ENCODE data around the gene ITGA2. TPM values are rescaled to one million over a fixed set of nuclear protein-coding genes. Genes with fewer than 3 reads are reported as not detected.

The ITGA2 gene
- total and polyA plus RNA-seq, 9 of the 15 experiments (the other 6 are each of a cell fraction or from before 2014, with no cell fraction given): 0.01 to 0.09 (median 0.03) TPM; not detected in 5

DNA sequence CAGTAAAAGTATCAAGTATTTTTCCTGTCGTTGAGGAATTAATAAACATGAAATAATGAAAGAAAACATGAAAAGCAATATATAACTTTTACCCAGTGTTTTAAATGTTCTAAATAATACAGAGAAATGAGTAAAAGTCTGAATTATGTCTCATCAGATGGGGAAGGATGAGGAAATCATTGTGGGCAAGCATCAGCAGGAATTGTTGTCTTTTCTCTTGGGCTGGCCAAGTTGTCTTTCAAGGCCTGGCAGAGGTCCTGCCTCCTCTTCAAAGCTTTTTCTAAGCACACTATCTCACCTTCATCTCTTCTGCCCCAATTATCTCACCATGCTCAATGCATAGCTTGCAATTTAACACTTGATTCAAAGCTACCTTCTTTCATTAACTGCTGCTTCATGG lies 78.5 kb downstream of the ITGA2 start:
- Histone ChIP-seq H3K27me3 (ENCODE audit: control insufficient read depth in 2 of 2, insufficient read depth in 2 of 2, low read length in 2 of 2) (0 out of 5 replicates have a peak, but pooled peaks cover 0 to 2% of the 10 kb centered on the region in 2 experiments), H3K27ac (ENCODE audit: extremely low read depth, low read depth, low read length) (no peak overlapping the region), H3K36me3 (ENCODE audit: control insufficient read depth, insufficient read depth, low read length) (no peaks in the 10 kb centered on the region), H3K9me1 (ENCODE audit: control insufficient read depth, insufficient read depth, low read length) (no peaks in the 10 kb centered on the region), H3K9ac (ENCODE audit: insufficient read depth in 1 of 2, low read depth in 2 of 2, low read length in 2 of 2) (no peak overlapping the region), H3K9me3 (replicated peaks; ENCODE audit: control insufficient read depth, insufficient read depth, low read depth, low read length) (no peaks in the 10 kb centered on the region), H3K79me2 (ENCODE audit: control insufficient read depth, insufficient read depth, low read length) (no peaks in the 10 kb centered on the region), H3K4me2 (ENCODE audit: insufficient read depth, low read length) (no peak overlapping the region), H3K4me3 (no peak overlapping the region), H4K20me1 (replicated peaks; ENCODE audit: control insufficient read depth, insufficient read depth, low read length) (no peaks in the 10 kb centered on the region; the same call in 1 of the 2 replicates), H3K4me1 (replicated peaks in 1 of 2; ENCODE audit: control insufficient read depth in 2 of 2, insufficient read depth in 2 of 2, low read length in 2 of 2) (no peaks in the 10 kb centered on the region), H2AFZ (ENCODE audit: low read depth, low read length) (no peak overlapping the region)
- DNase-seq (ENCODE audit: extremely low read depth in 1 of 4, low spot score in 3 of 4) (no peak), ATAC-seq (no peak), FAIRE-seq (no peak)
- ChIA-PET POLR2A (no interaction called here), CTCF (ENCODE audit: low intra/inter-chr PET ratio) (no interaction called here)
- WGBS (ENCODE audit: insufficient coverage, low coverage, missing lambda C conversion rate): 0% methylated on average over 1 of the region's 1 CpG
- intact Hi-C loops (cut with micrococcal nuclease): no loop called here
- no peak for TF ChIP-seq MIER1 (IDR thresholded peaks at IDR 0.05; ENCODE audit: low read depth)
- TF ChIP-seq, protein P1, sequence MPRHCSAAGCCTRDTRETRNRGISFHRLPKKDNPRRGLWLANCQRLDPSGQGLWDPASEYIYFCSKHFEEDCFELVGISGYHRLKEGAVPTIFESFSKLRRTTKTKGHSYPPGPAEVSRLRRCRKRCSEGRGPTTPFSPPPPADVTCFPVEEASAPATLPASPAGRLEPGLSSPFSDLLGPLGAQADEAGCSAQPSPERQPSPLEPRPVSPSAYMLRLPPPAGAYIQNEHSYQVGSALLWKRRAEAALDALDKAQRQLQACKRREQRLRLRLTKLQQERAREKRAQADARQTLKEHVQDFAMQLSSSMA (CRISPR knock-in tag; IDR thresholded peaks at IDR 0.05): no peak
- no peak for TF ChIP-seq HNRNPLL (IDR thresholded peaks at IDR 0.05; ENCODE audit: low read depth, low read length, poor library complexity, severe bottlenecking)
- TF ChIP-seq, protein P2, sequence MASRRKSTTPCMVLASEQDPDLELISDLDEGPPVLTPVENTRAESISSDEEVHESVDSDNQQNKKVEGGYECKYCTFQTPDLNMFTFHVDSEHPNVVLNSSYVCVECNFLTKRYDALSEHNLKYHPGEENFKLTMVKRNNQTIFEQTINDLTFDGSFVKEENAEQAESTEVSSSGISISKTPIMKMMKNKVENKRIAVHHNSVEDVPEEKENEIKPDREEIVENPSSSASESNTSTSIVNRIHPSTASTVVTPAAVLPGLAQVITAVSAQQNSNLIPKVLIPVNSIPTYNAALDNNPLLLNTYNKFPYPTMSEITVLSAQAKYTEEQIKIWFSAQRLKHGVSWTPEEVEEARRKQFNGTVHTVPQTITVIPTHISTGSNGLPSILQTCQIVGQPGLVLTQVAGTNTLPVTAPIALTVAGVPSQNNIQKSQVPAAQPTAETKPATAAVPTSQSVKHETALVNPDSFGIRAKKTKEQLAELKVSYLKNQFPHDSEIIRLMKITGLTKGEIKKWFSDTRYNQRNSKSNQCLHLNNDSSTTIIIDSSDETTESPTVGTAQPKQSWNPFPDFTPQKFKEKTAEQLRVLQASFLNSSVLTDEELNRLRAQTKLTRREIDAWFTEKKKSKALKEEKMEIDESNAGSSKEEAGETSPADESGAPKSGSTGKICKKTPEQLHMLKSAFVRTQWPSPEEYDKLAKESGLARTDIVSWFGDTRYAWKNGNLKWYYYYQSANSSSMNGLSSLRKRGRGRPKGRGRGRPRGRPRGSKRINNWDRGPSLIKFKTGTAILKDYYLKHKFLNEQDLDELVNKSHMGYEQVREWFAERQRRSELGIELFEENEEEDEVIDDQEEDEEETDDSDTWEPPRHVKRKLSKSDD (conservative IDR thresholded peaks at IDR 0.05; ENCODE audit: low read length): no peak
- no peak for TF ChIP-seq ZNF212 (CRISPR knock-in tag; IDR thresholded peaks at IDR 0.05)
- TF ChIP-seq ZNF224 (CRISPR knock-in tag; IDR thresholded peaks at IDR 0.05): no peak
- TF ChIP-seq ZNF561 (CRISPR knock-in tag; conservative IDR thresholded peaks at IDR 0.05): no peak
- TF ChIP-seq ARNT (IDR thresholded peaks at IDR 0.05): no peak
- no peak for TF ChIP-seq RAD51 (IDR thresholded peaks at IDR 0.05; ENCODE audit: borderline replicate concordance, low read depth)
- TF ChIP-seq ARID1B (IDR thresholded peaks at IDR 0.05): no peak
- TF ChIP-seq, protein P3, sequence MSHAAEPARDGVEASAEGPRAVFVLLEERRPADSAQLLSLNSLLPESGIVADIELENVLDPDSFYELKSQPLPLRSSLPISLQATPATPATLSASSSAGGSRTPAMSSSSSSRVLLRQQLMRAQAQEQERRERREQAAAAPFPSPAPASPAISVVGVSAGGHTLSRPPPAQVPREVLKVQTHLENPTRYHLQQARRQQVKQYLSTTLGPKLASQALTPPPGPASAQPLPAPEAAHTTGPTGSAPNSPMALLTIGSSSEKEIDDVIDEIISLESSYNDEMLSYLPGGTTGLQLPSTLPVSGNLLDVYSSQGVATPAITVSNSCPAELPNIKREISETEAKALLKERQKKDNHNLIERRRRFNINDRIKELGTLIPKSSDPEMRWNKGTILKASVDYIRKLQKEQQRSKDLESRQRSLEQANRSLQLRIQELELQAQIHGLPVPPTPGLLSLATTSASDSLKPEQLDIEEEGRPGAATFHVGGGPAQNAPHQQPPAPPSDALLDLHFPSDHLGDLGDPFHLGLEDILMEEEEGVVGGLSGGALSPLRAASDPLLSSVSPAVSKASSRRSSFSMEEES (CRISPR knock-in tag; IDR thresholded peaks at IDR 0.05): no peak
- no peak for TF ChIP-seq SPI1 (IDR thresholded peaks at IDR 0.05; ENCODE audit: borderline replicate concordance, low read depth, low read length)
- TF ChIP-seq HCFC1 (IDR thresholded peaks at IDR 0.05; ENCODE audit: low read depth, low read length): no peak
- TF ChIP-seq ERF (CRISPR knock-in tag; IDR thresholded peaks at IDR 0.05): no peak
- TF ChIP-seq ZZZ3 (IDR thresholded peaks at IDR 0.05): no peak
- no TSS peak for BruUV-seq (replicated peaks)
- in situ Hi-C loops (cut with MboI): no loop called here

Data from K562 (cell line).